ENCODE measurements around the gene PLEKHH2.

DNA sequence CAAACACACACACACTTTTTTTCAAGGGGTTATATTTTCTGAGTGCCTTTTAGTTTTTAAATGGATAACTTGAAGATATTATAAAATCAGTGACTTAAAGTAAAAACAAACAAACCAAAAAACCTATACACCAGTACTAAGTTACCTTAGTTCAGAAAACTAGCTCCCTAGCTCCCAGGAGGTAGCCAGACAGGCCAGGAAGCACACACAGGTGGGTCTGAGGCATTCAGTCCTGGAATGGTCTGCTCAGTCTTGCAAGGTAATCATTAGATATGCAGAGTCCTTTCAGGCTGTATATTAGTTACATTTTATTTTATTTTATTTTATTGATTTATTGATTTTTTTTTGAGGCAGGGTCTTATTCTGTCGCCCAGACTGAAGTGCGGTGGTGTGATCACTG, 126.0 kb downstream of the PLEKHH2 start:
- TF ChIP-seq POLR2A (IDR thresholded peaks at IDR 0.05) (no peak), CTCF (IDR thresholded peaks at IDR 0.05) (no peak)

All from body of pancreas (tissue), 4 donors.